Fibroblast of mammary gland (primary cell): ENCODE results near the gene NTRK2.

Source experiments
- DNase-seq: peaks from one replicate; pipeline ENCODE4 v3.0.0-alpha.2; 2010; ENCODE audit warnings: low read depth
- H3K4me3 ChIP-seq: 2 replicates; pipeline ENCODE4 v1.5.1; 2011; ENCODE audit warnings: low read depth, mild to moderate bottlenecking, low read length, moderate library complexity; ENCODE audit not compliant: control insufficient read depth
- CTCF ChIP-seq: conservative IDR thresholded peaks from 2 replicates; pipeline ENCODE4 v1.5.1; 2011; ENCODE audit warnings: low read depth, low read length, inconsistent platforms; ENCODE audit not compliant: control insufficient read depth, insufficient read depth

The NTRK2 gene

GRCh38 chr9:85041466-85042137 is 372.1 kb downstream of the NTRK2 start:
- no peak for TF ChIP-seq CTCF
- no peak for DNase-seq
- no peak overlapping the region for H3K4me3 ChIP-seq

- no peak for TF ChIP-seq CTCF
- DNase-seq, result no peak
- no peak overlapping the region for H3K4me3 ChIP-seq
Measured at GRCh38 chr9:85042981-85043647, 373.6 kb downstream of the NTRK2 start.

- DNase-seq, result no peak
- H3K4me3 ChIP-seq, result no peak overlapping the region
- TF ChIP-seq CTCF, result no peak
Measured at GRCh38 chr9:85045271-85045670, 375.7 kb downstream of the NTRK2 start.

GRCh38 chr9:85046475-85046874 is 376.9 kb downstream of the NTRK2 start:
- no peak for TF ChIP-seq CTCF
- no peak overlapping the region for H3K4me3 ChIP-seq
- DNase-seq, result no peak

GRCh38 chr9:85053206-85053786 is 383.8 kb downstream of the NTRK2 start:
- H3K4me3 ChIP-seq, result no peak overlapping the region
- DNase-seq, result no peak
- no peak for TF ChIP-seq CTCF

- TF ChIP-seq CTCF, result no peak
- H3K4me3 ChIP-seq, result no peak overlapping the region
- no peak for DNase-seq
Measured at GRCh38 chr9:85054017-85054416, 384.5 kb downstream of the NTRK2 start.
